ENCODE results near the gene ITGAX.

ITGAX gene

GRCh38 chr16:31364421-31364820 is 9.4 kb downstream of the ITGAX start:
- TF ChIP-seq EZH2phosphoT487 (IDR thresholded peaks at IDR 0.05; ENCODE audit: borderline replicate concordance) = no peak
- TF ChIP-seq CTCF (conservative IDR thresholded peaks at IDR 0.05; ENCODE audit: low read length) = no peak
- Histone ChIP-seq H3K27me3 (ENCODE audit: insufficient read depth, low read length, poor library complexity, severe bottlenecking) (no peaks in the 10 kb centered on the region), H3K4me1 (ENCODE audit: insufficient read depth, low read length, poor library complexity, severe bottlenecking) (peaks cover 7% of the 10 kb centered on the region), H4K20me1 (ENCODE audit: insufficient read depth, low read length, poor library complexity, severe bottlenecking) (no peaks in the 10 kb centered on the region), H3K4me2 (ENCODE audit: low read depth, low read length, poor library complexity, severe bottlenecking) (no peak overlapping the region), H3K9ac (ENCODE audit: low read depth, low read length, poor library complexity, severe bottlenecking) (no peak overlapping the region), H3K9me3 (ENCODE audit: insufficient read depth, low read depth, low read length) (no peaks in the 10 kb centered on the region), H3F3A (ENCODE audit: low read depth) (no peaks in the 10 kb centered on the region), H2AFZ (ENCODE audit: low read length) (no peak overlapping the region), H3K36me3 (ENCODE audit: insufficient read depth, low read length) (no peaks in the 10 kb centered on the region), H3K9me2 (replicated peaks; ENCODE audit: low read depth, low read length) (no peaks in the 10 kb centered on the region), H3K79me2 (ENCODE audit: insufficient read depth, low read length) (no peaks in the 10 kb centered on the region), H3K4me3 (ENCODE audit: low read length, poor library complexity, severe bottlenecking) (no peak overlapping the region)

- peaks cover 7% of the 10 kb centered on the region for H3K4me1 ChIP-seq (ENCODE audit: insufficient read depth, low read length, poor library complexity, severe bottlenecking)
- H3K9me3 ChIP-seq (ENCODE audit: insufficient read depth, low read depth, low read length) = no peaks in the 10 kb centered on the region
- H3F3A ChIP-seq (ENCODE audit: low read depth) = no peaks in the 10 kb centered on the region
- H4K20me1 ChIP-seq (ENCODE audit: insufficient read depth, low read length, poor library complexity, severe bottlenecking) = no peaks in the 10 kb centered on the region
- no peak overlapping the region for H3K9ac ChIP-seq (ENCODE audit: low read depth, low read length, poor library complexity, severe bottlenecking)
- H3K4me2 ChIP-seq (ENCODE audit: low read depth, low read length, poor library complexity, severe bottlenecking) = no peak overlapping the region
- TF ChIP-seq EZH2phosphoT487 (IDR thresholded peaks at IDR 0.05; ENCODE audit: borderline replicate concordance) = no peak
- no peak for TF ChIP-seq CTCF (conservative IDR thresholded peaks at IDR 0.05; ENCODE audit: low read length)
- H3K27me3 ChIP-seq (ENCODE audit: insufficient read depth, low read length, poor library complexity, severe bottlenecking) = no peaks in the 10 kb centered on the region
- no peaks in the 10 kb centered on the region for H3K36me3 ChIP-seq (ENCODE audit: insufficient read depth, low read length)
- H2AFZ ChIP-seq (ENCODE audit: low read length) = no peak overlapping the region
- H3K79me2 ChIP-seq (ENCODE audit: insufficient read depth, low read length) = no peaks in the 10 kb centered on the region
- H3K9me2 ChIP-seq (replicated peaks; ENCODE audit: low read depth, low read length) = no peaks in the 10 kb centered on the region
- H3K4me3 ChIP-seq (ENCODE audit: low read length, poor library complexity, severe bottlenecking) = no peak overlapping the region
Measured at GRCh38 chr16:31365131-31365865, 10.3 kb downstream of the ITGAX start.

- Histone ChIP-seq H3K9me2 (replicated peaks; ENCODE audit: low read depth, low read length) (no peaks in the 10 kb centered on the region), H3K36me3 (ENCODE audit: insufficient read depth, low read length) (no peaks in the 10 kb centered on the region), H3K4me1 (ENCODE audit: insufficient read depth, low read length, poor library complexity, severe bottlenecking) (peaks cover 7% of the 10 kb centered on the region), H3K4me3 (ENCODE audit: low read length, poor library complexity, severe bottlenecking) (no peak overlapping the region), H3K79me2 (ENCODE audit: insufficient read depth, low read length) (no peaks in the 10 kb centered on the region), H3K9ac (ENCODE audit: low read depth, low read length, poor library complexity, severe bottlenecking) (no peak overlapping the region), H2AFZ (ENCODE audit: low read length) (no peak overlapping the region), H3K4me2 (ENCODE audit: low read depth, low read length, poor library complexity, severe bottlenecking) (no peak overlapping the region), H3K27me3 (ENCODE audit: insufficient read depth, low read length, poor library complexity, severe bottlenecking) (no peaks in the 10 kb centered on the region), H4K20me1 (ENCODE audit: insufficient read depth, low read length, poor library complexity, severe bottlenecking) (no peaks in the 10 kb centered on the region), H3K9me3 (ENCODE audit: insufficient read depth, low read depth, low read length) (no peaks in the 10 kb centered on the region), H3F3A (ENCODE audit: low read depth) (no peaks in the 10 kb centered on the region)
- TF ChIP-seq EZH2phosphoT487 (IDR thresholded peaks at IDR 0.05; ENCODE audit: borderline replicate concordance) (no peak), CTCF (conservative IDR thresholded peaks at IDR 0.05; ENCODE audit: low read length) (no peak)
Measured at GRCh38 chr16:31367853-31368252, 12.9 kb downstream of the ITGAX start.
